Fibroblast of pulmonary artery (primary cell): ENCODE data around the gene SORT1.
A peak's percentile ranks its signal among the peaks of the same experiment; 100 is the strongest.

ENCODE experiments used
- DNase-seq: peaks from one replicate; pipeline ENCODE4 v3.0.0-alpha.2; 2010; ENCODE audit warnings: low read depth
- H3K4me3 ChIP-seq: replicated peaks from 2 replicates; pipeline ENCODE4 v1.5.1; 2011; ENCODE audit warnings: low read depth, mild to moderate bottlenecking, control low read depth, low read length, moderate library complexity
- CTCF ChIP-seq: IDR thresholded peaks from 2 replicates; pipeline ENCODE4 v1.5.1; 2011; ENCODE audit warnings: mild to moderate bottlenecking, control low read depth, low read length, inconsistent platforms; ENCODE audit errors: missing control alignments

Gene SORT1

GRCh38 chr1:109388208-109388711, 9.5 kb downstream of the SORT1 start:
- DNase-seq: no peak
- H3K4me3 ChIP-seq: no peak overlapping the region
- no peak for TF ChIP-seq CTCF

GRCh38 chr1:109386054-109386717, 11.5 kb downstream of the SORT1 start:
- H3K4me3 ChIP-seq: no peak overlapping the region
- no peak for DNase-seq
- TF ChIP-seq CTCF: no peak

DNA sequence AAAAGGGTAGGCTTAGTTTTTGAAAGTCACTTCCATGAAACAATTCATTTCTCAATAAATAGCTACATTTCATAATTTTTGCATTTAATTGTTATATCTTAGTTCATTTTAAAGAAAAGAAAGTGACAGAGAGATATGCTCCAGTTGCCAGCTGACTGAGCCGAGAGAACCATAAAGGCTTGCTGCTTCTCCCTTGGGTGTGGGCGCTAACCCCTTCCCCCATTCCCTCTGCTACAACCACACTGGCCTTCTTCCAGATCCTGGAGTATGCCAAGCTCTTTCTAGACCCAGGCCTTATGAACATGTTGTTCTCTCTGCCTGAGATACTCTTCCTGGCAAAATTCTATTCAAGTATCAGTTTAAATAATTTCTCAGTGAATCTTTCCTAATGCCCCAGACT, 12.3 kb downstream of the SORT1 start:
- no peak overlapping the region for H3K4me3 ChIP-seq
- TF ChIP-seq CTCF: no peak
- DNase-seq: peak; percentile 45

DNA sequence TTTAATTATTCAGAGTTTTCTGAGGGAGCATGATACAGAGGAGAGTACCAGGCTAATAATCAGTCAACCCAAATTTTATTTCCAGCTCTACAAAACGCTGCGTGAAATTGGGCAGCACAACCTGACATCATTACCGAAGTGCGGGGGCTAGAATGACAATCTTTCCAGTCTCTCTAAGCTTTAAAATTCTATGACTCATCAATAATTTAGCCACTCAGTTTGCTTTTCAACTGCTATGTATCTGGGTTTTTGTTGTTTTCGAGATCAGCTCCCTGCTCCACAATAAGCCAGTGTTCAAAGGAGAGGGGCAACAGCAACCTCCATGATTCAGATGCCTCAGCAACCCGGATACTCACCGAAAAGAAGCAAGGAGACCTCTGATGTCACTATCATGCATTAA, 13.9 kb downstream of the SORT1 start:
- H3K4me3 ChIP-seq: no peak overlapping the region
- DNase-seq: no peak
- TF ChIP-seq CTCF: no peak

GRCh38 chr1:109383087-109383779, 14.5 kb downstream of the SORT1 start:
- no peak for DNase-seq
- TF ChIP-seq CTCF: no peak
- H3K4me3 ChIP-seq: no peak overlapping the region

GRCh38 chr1:109381573-109381972, 16.1 kb downstream of the SORT1 start:
- no peak for TF ChIP-seq CTCF
- no peak for DNase-seq
- no peak overlapping the region for H3K4me3 ChIP-seq

DNA sequence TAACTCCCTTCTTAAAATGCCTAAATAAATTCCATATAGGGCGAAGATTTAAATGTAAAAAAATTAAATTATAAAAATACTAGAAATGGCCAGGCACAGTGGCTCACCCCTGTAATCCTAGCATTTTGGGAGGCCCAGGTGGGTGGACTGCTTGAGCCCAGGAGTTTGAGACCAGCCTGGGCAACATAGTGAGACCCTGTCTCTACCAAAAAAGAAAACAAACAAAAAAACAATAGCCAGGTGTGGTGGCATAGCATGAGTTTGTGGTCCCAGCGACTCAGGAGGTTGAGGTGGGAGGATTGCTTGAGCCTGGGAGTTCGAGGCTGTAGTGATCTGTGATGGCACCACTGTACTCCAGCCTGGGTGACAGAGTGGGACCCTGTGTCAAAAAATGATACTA, 17.8 kb downstream of the SORT1 start:
- TF ChIP-seq CTCF: no peak
- no peak for DNase-seq
- H3K4me3 ChIP-seq: no peak overlapping the region
